ENCODE results near the gene GRIN3A. TPM values are rescaled to one million over a fixed set of nuclear protein-coding genes. Genes with fewer than 3 reads are reported as not detected.

GRIN3A gene
- total RNA-seq, 5 donors from 2014 or later (not counting 1 experiment from before 2014, with no cell fraction given) = 0.08 TPM; not detected in 4

- Mint-ChIP-seq H3K27ac (no peak overlapping the region), H3K36me3 (no peaks in the 10 kb centered on the region), H3K9me3 (peaks cover 0 to 6% (median 0%) of the 10 kb centered on the region in 3 donors), H3K4me3 (no peak overlapping the region), H3K27me3 (no peaks in the 10 kb centered on the region), H3K4me1 (peaks cover 0 to 5% (median 2%) of the 10 kb centered on the region in 3 donors)
- ChIA-PET CTCF (no interaction called here), POLR2A (no interaction called here)
- WGBS (ENCODE audit: insufficient coverage) = no CpG with 5 or more reads among the region's 1 CpG
- ATAC-seq (replicated peaks in 1 of 4) = no peak
- Histone ChIP-seq H3K9me3 (no peaks in the 10 kb centered on the region), H3K4me1 (ENCODE audit: control insufficient read depth in 1 of 2, extremely low read depth in 1 of 2, insufficient read depth in 2 of 2, low read length in 2 of 2) (no peaks in the 10 kb centered on the region), H3K36me3 (ENCODE audit: control insufficient read depth in 2 of 2, extremely low read depth in 1 of 2, insufficient read depth in 1 of 2, low read length in 1 of 2) (no peaks in the 10 kb centered on the region), H3K4me3 (ENCODE audit: control insufficient read depth in 1 of 2, extremely low read depth in 1 of 2, low read length in 1 of 2) (no peak overlapping the region), H3K27me3 (replicated peaks in 1 of 2; ENCODE audit: control insufficient read depth in 2 of 2, extremely low read depth in 1 of 2, insufficient read depth in 2 of 2, low read length in 1 of 2) (no peaks in the 10 kb centered on the region), H3K27ac (ENCODE audit: low read length) (no peak overlapping the region)
- DNase-seq = no peak
Observed at GRCh38 chr9:101582553-101582952, 155.9 kb downstream of the GRIN3A start.

- H3K4me1 ChIP-seq (ENCODE audit: control insufficient read depth in 1 of 2, extremely low read depth in 1 of 2, insufficient read depth in 2 of 2, low read length in 2 of 2) = no peaks in the 10 kb centered on the region
- Mint-ChIP-seq H3K36me3 (no peaks in the 10 kb centered on the region), H3K27ac (no peak overlapping the region), H3K4me3 (no peak overlapping the region), H3K27me3 (no peaks in the 10 kb centered on the region), H3K9me3 (no peaks in the 10 kb centered on the region), H3K4me1 (peaks cover 4 to 12% (median 7%) of the 10 kb centered on the region in 3 donors)
- H3K27me3 ChIP-seq (replicated peaks in 1 of 2; ENCODE audit: control insufficient read depth in 2 of 2, extremely low read depth in 1 of 2, insufficient read depth in 2 of 2, low read length in 1 of 2) = no peaks in the 10 kb centered on the region
- no peaks in the 10 kb centered on the region for H3K9me3 ChIP-seq
- H3K36me3 ChIP-seq (ENCODE audit: control insufficient read depth in 2 of 2, extremely low read depth in 1 of 2, insufficient read depth in 1 of 2, low read length in 1 of 2) = no peaks in the 10 kb centered on the region
- CTCF ChIA-PET = interaction anchor here in 1 of 2 donors (1.0 kb wide), 1 partner anchor 22 kb away, joined by 3 read pairs; no protein-coding TSS in a partner anchor
- H3K4me3 ChIP-seq (ENCODE audit: control insufficient read depth in 1 of 2, extremely low read depth in 1 of 2, low read length in 1 of 2) = no peak overlapping the region
- WGBS (ENCODE audit: insufficient coverage) = 81% methylated on average over 3 of the region's 6 CpGs
- no peak for ATAC-seq (replicated peaks in 1 of 4)
- POLR2A ChIA-PET = interaction anchor here in 1 of 2 donors (0.5 kb wide), 1 partner anchor 1170 kb away, joined by 15 read pairs; no protein-coding TSS in a partner anchor
- no peak for DNase-seq
- no peak overlapping the region for H3K27ac ChIP-seq (ENCODE audit: low read length)
Observed at GRCh38 chr9:101579711-101580545, 158.5 kb downstream of the GRIN3A start.

- H3K4me3 Mint-ChIP-seq = no peak overlapping the region
- no peaks in the 10 kb centered on the region for H3K27me3 Mint-ChIP-seq
- peaks cover 19 to 28% (median 23%) of the 10 kb centered on the region in 3 donors for H3K4me1 Mint-ChIP-seq
- Histone ChIP-seq H3K9me3 (no peaks in the 10 kb centered on the region), H3K27ac (ENCODE audit: low read length) (no peak overlapping the region), H3K4me3 (ENCODE audit: control insufficient read depth in 1 of 2, extremely low read depth in 1 of 2, low read length in 1 of 2) (no peak overlapping the region), H3K4me1 (ENCODE audit: control insufficient read depth in 1 of 2, extremely low read depth in 1 of 2, insufficient read depth in 2 of 2, low read length in 2 of 2) (peaks cover 9% of the 10 kb centered on the region in 2 experiments), H3K36me3 (ENCODE audit: control insufficient read depth in 2 of 2, extremely low read depth in 1 of 2, insufficient read depth in 1 of 2, low read length in 1 of 2) (no peaks in the 10 kb centered on the region), H3K27me3 (replicated peaks in 1 of 2; ENCODE audit: control insufficient read depth in 2 of 2, extremely low read depth in 1 of 2, insufficient read depth in 2 of 2, low read length in 1 of 2) (no peaks in the 10 kb centered on the region)
- ChIA-PET CTCF (no interaction called here), POLR2A (no interaction called here)
- H3K36me3 Mint-ChIP-seq = no peaks in the 10 kb centered on the region
- no peaks in the 10 kb centered on the region for H3K9me3 Mint-ChIP-seq
- ATAC-seq (replicated peaks in 1 of 4) = no peak
- 84% methylated on average over 3 of the region's 3 CpGs for WGBS (ENCODE audit: insufficient coverage)
- H3K27ac Mint-ChIP-seq = no peak overlapping the region
- DNase-seq = no peak
Observed at GRCh38 chr9:101578378-101578777, 160.1 kb downstream of the GRIN3A start.

- Mint-ChIP-seq H3K9me3 (no peaks in the 10 kb centered on the region), H3K36me3 (no peaks in the 10 kb centered on the region), H3K4me1 (peaks cover 55 to 63% (median 58%) of the 10 kb centered on the region in 3 donors), H3K4me3 (no peak overlapping the region), H3K27me3 (no peaks in the 10 kb centered on the region), H3K27ac (peak overlapping the region; percentile 93 to 94)
- no peak overlapping the region for H3K4me3 ChIP-seq (ENCODE audit: control insufficient read depth in 1 of 2, extremely low read depth in 1 of 2, low read length in 1 of 2)
- H3K36me3 ChIP-seq (ENCODE audit: control insufficient read depth in 2 of 2, extremely low read depth in 1 of 2, insufficient read depth in 1 of 2, low read length in 1 of 2) = no peaks in the 10 kb centered on the region
- no peaks in the 10 kb centered on the region for H3K27me3 ChIP-seq (replicated peaks in 1 of 2; ENCODE audit: control insufficient read depth in 2 of 2, extremely low read depth in 1 of 2, insufficient read depth in 2 of 2, low read length in 1 of 2)
- no peak overlapping the region for H3K27ac ChIP-seq (ENCODE audit: low read length)
- no peak for ATAC-seq (replicated peaks in 1 of 4)
- no peak for DNase-seq
- CTCF ChIA-PET = interaction anchor here in 1 of 2 donors (0.5 kb wide), 1 partner anchor 9 kb away, joined by 3 read pairs; no protein-coding TSS in a partner anchor
- H3K9me3 ChIP-seq = no peaks in the 10 kb centered on the region
- POLR2A ChIA-PET = no interaction called here
- H3K4me1 ChIP-seq (ENCODE audit: control insufficient read depth in 1 of 2, extremely low read depth in 1 of 2, insufficient read depth in 2 of 2, low read length in 2 of 2) = peaks cover 42 to 43% of the 10 kb centered on the region in 2 experiments
Observed at GRCh38 chr9:101574731-101575333, 163.6 kb downstream of the GRIN3A start.

GRCh38 chr9:101572316-101572715, 166.1 kb downstream of the GRIN3A start:
- Mint-ChIP-seq H3K27me3 (no peaks in the 10 kb centered on the region), H3K4me1 (peaks cover 77 to 86% (median 82%) of the 10 kb centered on the region in 3 donors), H3K36me3 (peaks cover under 1% of the 10 kb centered on the region), H3K27ac (peak overlapping the region; percentile 93 to 94), H3K9me3 (no peaks in the 10 kb centered on the region), H3K4me3 (peak overlapping the region in 1 of 3 donors; percentile 73)
- DNase-seq = peak in 1 of 35 experiments; percentile 25
- H3K27ac ChIP-seq (ENCODE audit: low read length) = no peak overlapping the region
- ATAC-seq (replicated peaks in 1 of 4) = no peak
- no peaks in the 10 kb centered on the region for H3K27me3 ChIP-seq (replicated peaks in 1 of 2; ENCODE audit: control insufficient read depth in 2 of 2, extremely low read depth in 1 of 2, insufficient read depth in 2 of 2, low read length in 1 of 2)
- peaks cover 51 to 56% of the 10 kb centered on the region in 2 experiments for H3K4me1 ChIP-seq (ENCODE audit: control insufficient read depth in 1 of 2, extremely low read depth in 1 of 2, insufficient read depth in 2 of 2, low read length in 2 of 2)
- H3K4me3 ChIP-seq (ENCODE audit: control insufficient read depth in 1 of 2, extremely low read depth in 1 of 2, low read length in 1 of 2) = no peak overlapping the region
- WGBS (ENCODE audit: insufficient coverage) = 0% methylated on average over 1 of the region's 2 CpGs
- POLR2A ChIA-PET = no interaction called here
- no peaks in the 10 kb centered on the region for H3K9me3 ChIP-seq
- CTCF ChIA-PET = interaction anchor here in 1 of 2 donors (0.6 kb wide), 1 partner anchor 43 kb away, joined by 6 read pairs; no protein-coding TSS in a partner anchor
- no peaks in the 10 kb centered on the region for H3K36me3 ChIP-seq (ENCODE audit: control insufficient read depth in 2 of 2, extremely low read depth in 1 of 2, insufficient read depth in 1 of 2, low read length in 1 of 2)

GRCh38 chr9:101571114-101571513, 167.3 kb downstream of the GRIN3A start:
- Histone ChIP-seq H3K36me3 (ENCODE audit: control insufficient read depth in 2 of 2, extremely low read depth in 1 of 2, insufficient read depth in 1 of 2, low read length in 1 of 2) (peaks cover 0 to 5% of the 10 kb centered on the region in 2 donors), H3K4me1 (ENCODE audit: control insufficient read depth in 1 of 2, extremely low read depth in 1 of 2, insufficient read depth in 2 of 2, low read length in 2 of 2) (peaks cover 51 to 57% of the 10 kb centered on the region in 2 experiments), H3K4me3 (ENCODE audit: control insufficient read depth in 1 of 2, extremely low read depth in 1 of 2, low read length in 1 of 2) (no peak overlapping the region), H3K9me3 (no peaks in the 10 kb centered on the region), H3K27me3 (replicated peaks in 1 of 2; ENCODE audit: control insufficient read depth in 2 of 2, extremely low read depth in 1 of 2, insufficient read depth in 2 of 2, low read length in 1 of 2) (no peaks in the 10 kb centered on the region), H3K27ac (ENCODE audit: low read length) (peak overlapping the region; percentile 39)
- Mint-ChIP-seq H3K4me3 (peak overlapping the region in 2 of 3 donors; percentile 25 to 73), H3K4me1 (peaks cover 80 to 90% (median 85%) of the 10 kb centered on the region in 3 donors), H3K27me3 (no peaks in the 10 kb centered on the region), H3K9me3 (no peaks in the 10 kb centered on the region), H3K36me3 (peaks cover 3% of the 10 kb centered on the region), H3K27ac (peak overlapping the region; percentile 93 to 94)
- DNase-seq (no peak), ATAC-seq (replicated peaks in 1 of 4) (no peak)
- WGBS (ENCODE audit: insufficient coverage) = no CpG with 5 or more reads among the region's 1 CpG
- ChIA-PET CTCF (interaction anchor here (1.3 to 1.7 kb wide), 2 partner anchors 31 to 39 kb away, joined by 3 to 6 read pairs; no protein-coding TSS in a partner anchor), POLR2A (interaction anchor here in 1 of 2 donors (0.5 kb wide), 1 partner anchor 44 kb away, joined by 4 read pairs; no protein-coding TSS in a partner anchor)
